ENCODE measurements around the gene ZNF717. TPM values are rescaled to one million over a fixed set of nuclear protein-coding genes. Genes with fewer than 3 reads are reported as not detected.
"Not testable (repeated sequence)": the region's sequence is repeated elsewhere in the genome, so short reads cannot be mapped to it uniquely, and the experiment has no call there.

Gene ZNF717
- total RNA-seq, 1 experiment from 2014 or later: 13.0 TPM

- peaks cover 68 to 82% (median 69%) of the 10 kb centered on the region in 3 experiments for H3K36me3 Mint-ChIP-seq (ENCODE audit: insufficient read depth in 1 of 3, low read depth in 3 of 3)
- peaks cover 3 to 8% of the 10 kb centered on the region in 2 experiments; a peak in 2 of 4 replicates for H3K4me1 Mint-ChIP-seq
- H4K5ac ChIP-seq (ENCODE audit: insufficient read length, low read depth, low read length): no peak overlapping the region
- H3K9ac ChIP-seq (ENCODE audit: extremely low read depth, insufficient read length, low read length): no peak overlapping the region
- H3K79me1 ChIP-seq (ENCODE audit: insufficient read depth, low read depth, low read length, poor library complexity, severe bottlenecking): no peaks in the 10 kb centered on the region
- peaks cover 59 to 72% of the 10 kb centered on the region in 2 experiments for H3K9me3 Mint-ChIP-seq
- peaks cover 2% of the 10 kb centered on the region for H3K27me3 Mint-ChIP-seq (ENCODE audit: low read depth)
- no peak overlapping the region for H4K91ac ChIP-seq (ENCODE audit: insufficient read length, low read depth, low read length)
- H2BK12ac ChIP-seq (ENCODE audit: insufficient read length, low read depth, low read length): no peak overlapping the region
- peaks cover 5% of the 10 kb centered on the region; the same call in 1 of the 2 replicates for H3K79me2 ChIP-seq (ENCODE audit: insufficient read depth, low read length)
- H3K4ac ChIP-seq (ENCODE audit: low read depth, low read length): no peak overlapping the region
- no peak for DNase-seq
- no peak overlapping the region for H3K56ac ChIP-seq (ENCODE audit: insufficient read length, low read depth, low read length)
- H4K20me1 ChIP-seq (ENCODE audit: control insufficient read depth, insufficient read depth, insufficient read length): no peaks in the 10 kb centered on the region
- no peak overlapping the region for H3T11ph ChIP-seq (ENCODE audit: low read length)
- no peaks in the 10 kb centered on the region for H3K4me1 ChIP-seq (ENCODE audit: insufficient read depth, low read length)
- no peak overlapping the region for H2AK5ac ChIP-seq (ENCODE audit: insufficient read length, low read length)
- H3K9me3 ChIP-seq (ENCODE audit: control insufficient read depth, low read depth, low read length): peaks cover 42% of the 10 kb centered on the region
- H3K4me2 ChIP-seq (ENCODE audit: insufficient read depth, insufficient read length, low read length): no peak overlapping the region
- no peak overlapping the region for H2BK5ac ChIP-seq (ENCODE audit: insufficient read length, low read length)
- H2BK120ac ChIP-seq (ENCODE audit: low read depth, low read length, poor library complexity, severe bottlenecking): no peak overlapping the region
- peak overlapping the region in 1 of 3 experiments; percentile 25; a peak in 1 of 7 replicates for H3K27ac Mint-ChIP-seq
- no peak for TF ChIP-seq CTCF (conservative IDR thresholded peaks at IDR 0.05)
- H3K18ac ChIP-seq (ENCODE audit: insufficient read length, low read depth, low read length): no peak overlapping the region
- no peak overlapping the region for H2AFZ ChIP-seq (ENCODE audit: low read length)
- no peak overlapping the region for H3K23ac ChIP-seq (ENCODE audit: insufficient read length, low read depth, low read length)
- WGBS (ENCODE audit: extremely low coverage, insufficient read length, low lambda C conversion rate): no CpG with 5 or more reads among the region's 7 CpGs
- no peak overlapping the region for H3K14ac ChIP-seq (ENCODE audit: insufficient read depth, low read length)
- no peak overlapping the region for H4K8ac ChIP-seq (replicated peaks; ENCODE audit: insufficient read length, low read depth, low read length)
- no peaks in the 10 kb centered on the region for H3K27me3 ChIP-seq (ENCODE audit: insufficient read depth, low read length)
- no peak overlapping the region for H3K4me3 Mint-ChIP-seq
- no peak overlapping the region for H3K27ac ChIP-seq (ENCODE audit: insufficient read length, low read depth, low read length)
- no peaks in the 10 kb centered on the region for H3K23me2 ChIP-seq (ENCODE audit: insufficient read length, low read depth, low read length, poor library complexity, severe bottlenecking)
- no peak overlapping the region for H2BK20ac ChIP-seq (ENCODE audit: low read depth, low read length, poor library complexity, severe bottlenecking)
- no peak overlapping the region for H2BK15ac ChIP-seq (ENCODE audit: low read depth, low read length)
Observed at GRCh38 chr3:75781079-75781745, 4.1 kb downstream of the ZNF717 start.

GRCh38 chr3:75777742-75778141, 7.6 kb downstream of the ZNF717 start:
- not testable (repeated sequence) for H3K4ac ChIP-seq (ENCODE audit: low read depth, low read length); H3K4me2 ChIP-seq (ENCODE audit: insufficient read depth, insufficient read length, low read length); H3K27me3 Mint-ChIP-seq (ENCODE audit: low read depth); H3K27me3 ChIP-seq (ENCODE audit: insufficient read depth, low read length); H3K27ac Mint-ChIP-seq; H3K4me3 Mint-ChIP-seq; H2BK120ac ChIP-seq (ENCODE audit: low read depth, low read length, poor library complexity, severe bottlenecking); H3K79me1 ChIP-seq (ENCODE audit: insufficient read depth, low read depth, low read length, poor library complexity, severe bottlenecking); H3K14ac ChIP-seq (ENCODE audit: insufficient read depth, low read length); H3K27ac ChIP-seq (ENCODE audit: insufficient read length, low read depth, low read length); H2AFZ ChIP-seq (ENCODE audit: low read length); H4K91ac ChIP-seq (ENCODE audit: insufficient read length, low read depth, low read length); H3K4me1 ChIP-seq (ENCODE audit: insufficient read depth, low read length); H2BK12ac ChIP-seq (ENCODE audit: insufficient read length, low read depth, low read length); H4K8ac ChIP-seq (replicated peaks; ENCODE audit: insufficient read length, low read depth, low read length); H4K20me1 ChIP-seq (ENCODE audit: control insufficient read depth, insufficient read depth, insufficient read length); H3K56ac ChIP-seq (ENCODE audit: insufficient read length, low read depth, low read length); H2BK5ac ChIP-seq (ENCODE audit: insufficient read length, low read length); H2AK5ac ChIP-seq (ENCODE audit: insufficient read length, low read length); H2BK20ac ChIP-seq (ENCODE audit: low read depth, low read length, poor library complexity, severe bottlenecking); H3K9ac ChIP-seq (ENCODE audit: extremely low read depth, insufficient read length, low read length); H3T11ph ChIP-seq (ENCODE audit: low read length); H3K23me2 ChIP-seq (ENCODE audit: insufficient read length, low read depth, low read length, poor library complexity, severe bottlenecking); H3K18ac ChIP-seq (ENCODE audit: insufficient read length, low read depth, low read length); DNase-seq; H3K79me2 ChIP-seq (ENCODE audit: insufficient read depth, low read length); H3K23ac ChIP-seq (ENCODE audit: insufficient read length, low read depth, low read length); H2BK15ac ChIP-seq (ENCODE audit: low read depth, low read length); H3K4me1 Mint-ChIP-seq; H4K5ac ChIP-seq (ENCODE audit: insufficient read length, low read depth, low read length)
- Mint-ChIP-seq H3K36me3 (ENCODE audit: insufficient read depth in 1 of 3, low read depth in 3 of 3) (peaks cover 68 to 71% (median 69%) of the 10 kb centered on the region in 3 experiments), H3K9me3 (peaks cover 48 to 65% of the 10 kb centered on the region in 2 experiments)
- peaks cover 35% of the 10 kb centered on the region for H3K9me3 ChIP-seq (ENCODE audit: control insufficient read depth, low read depth, low read length)
- WGBS (ENCODE audit: extremely low coverage, insufficient read length, low lambda C conversion rate): no CpG with 5 or more reads among the region's 11 CpGs

Data from H9 (cell line).